GM10266 (cell line): Measurements from ENCODE around the gene ZMAT5.

Source experiments
- DNase-seq: peaks from one replicate; pipeline ENCODE4 v3.0.0; 2012; ENCODE audit errors: extremely low spot score
- CTCF ChIP-seq: IDR thresholded peaks from 2 replicates; pipeline ENCODE4 v1.5.1; 2012; ENCODE audit warnings: mild to moderate bottlenecking, low read depth; ENCODE audit not compliant: control insufficient read depth, insufficient read depth; ENCODE audit errors: missing control alignments

ZMAT5 gene

GRCh38 chr22:29693671-29694070 is 73.1 kb downstream of the ZMAT5 start:
- TF ChIP-seq CTCF, result no peak
- DNase-seq, result no peak

- no peak for TF ChIP-seq CTCF
Observed at GRCh38 chr22:29693161-29693560, 73.6 kb downstream of the ZMAT5 start.

GRCh38 chr22:29692327-29692640 is 74.5 kb downstream of the ZMAT5 start:
- DNase-seq, result no peak
- TF ChIP-seq CTCF, result no peak

More at GRCh38 chr22:29693161-29693560, 73.6 kb downstream of the ZMAT5 start:
- no peak for DNase-seq

- no peak for TF ChIP-seq CTCF
- no peak for DNase-seq
Observed at GRCh38 chr22:29691636-29692326, 75.0 kb downstream of the ZMAT5 start.

- TF ChIP-seq CTCF, result no peak
- DNase-seq, result no peak
Observed at GRCh38 chr22:29690476-29690875, 76.3 kb downstream of the ZMAT5 start.

- peak; percentile 55 for DNase-seq
- peak; percentile 61 for TF ChIP-seq CTCF
Observed at GRCh38 chr22:29689880-29690213, 77.0 kb downstream of the ZMAT5 start.

GRCh38 chr22:29689206-29689879 is 77.5 kb downstream of the ZMAT5 start:
- no peak for DNase-seq
- TF ChIP-seq CTCF, result no peak
